IMR-90 (cell line): ENCODE results near the gene ATP1A3. TPM values are rescaled to one million over a fixed set of nuclear protein-coding genes. Genes with fewer than 3 reads are reported as not detected.

Source experiments
- ATAC-seq: fragments of 200-7000 bp; cut with Tn5 transposase; 2 replicates; pipeline ENCODE4 v1.9.1; 2020; ENCODE audit warnings: low read depth, mild to moderate bottlenecking, moderate library complexity
- BruUV-seq: library from RNA; stranded (reverse); fragments of 400-500 nt; replicated peaks from 2 replicates; lab custom pipeline; 2021; lab: Mats Ljungman, UMichigan
- CTCF ChIA-PET: fragments of 300-600 bp; formaldehyde crosslinking; extraction: SDS; loops from one replicate; lab custom pipeline; 2021; ENCODE audit warnings: antibody characterized with exemption; lab: Yijun Ruan, JAX
- POLR2A ChIA-PET: fragments of 300-600 bp; sonication (Branson Sonifier 250); formaldehyde crosslinking; loops from one replicate; lab custom pipeline; 2022; ENCODE audit warnings: antibody characterized with exemption; ENCODE audit not compliant: unreplicated experiment; lab: Charles Lee
- DNase-seq: peaks from one replicate; pipeline ENCODE4 v3.0.0; 2013
- H2AFZ ChIP-seq: replicated peaks from 2 replicates; pipeline ENCODE3; 2013; ENCODE audit warnings: low read length, mild to moderate bottlenecking; ENCODE audit not compliant: poor library complexity
- H2AK5ac ChIP-seq: 2 replicates; pipeline ENCODE4 v1.6.1; 2013; ENCODE audit warnings: low read depth, low read length, inconsistent platforms
- H2AK9ac ChIP-seq: replicated peaks from 2 replicates; pipeline ENCODE3; 2013; ENCODE audit warnings: mild to moderate bottlenecking, low read depth, low read length, moderate library complexity; ENCODE audit not compliant: poor library complexity
- H2BK120ac ChIP-seq: 2 replicates; pipeline ENCODE4 v1.6.1; 2013; ENCODE audit warnings: low read depth, low read length, inconsistent platforms
- H2BK15ac ChIP-seq: 3 replicates; pipeline ENCODE4 v1.6.1; 2013; ENCODE audit warnings: low read depth, low read length, inconsistent platforms
- H2BK20ac ChIP-seq: 2 replicates; pipeline ENCODE4 v1.6.1; 2013; ENCODE audit warnings: low read depth, mild to moderate bottlenecking, inconsistent platforms, low read length, moderate library complexity
- H2BK5ac ChIP-seq: 2 replicates; pipeline ENCODE4 v1.6.1; 2013; ENCODE audit warnings: mild to moderate bottlenecking, low read depth, low read length, inconsistent platforms; ENCODE audit not compliant: poor library complexity, severe bottlenecking
- H3K14ac ChIP-seq: replicated peaks from 2 replicates; pipeline ENCODE4 v1.6.1; 2013; ENCODE audit warnings: low read depth, low read length, inconsistent platforms
- H3K18ac ChIP-seq: 2 replicates; pipeline ENCODE4 v1.6.1; 2013; ENCODE audit warnings: low read depth, low read length, control low read depth
- H3K23ac ChIP-seq: 2 replicates; pipeline ENCODE4 v1.6.1; 2013; ENCODE audit warnings: low read depth, low read length, inconsistent platforms
- H3K27ac ChIP-seq: 2 replicates; pipeline ENCODE4 v1.5.1; 2013; ENCODE audit warnings: mild to moderate bottlenecking, control low read depth, low read length; ENCODE audit not compliant: insufficient read depth
- H3K27me3 ChIP-seq: 2 replicates; pipeline ENCODE4 v1.6.1; 2013; ENCODE audit warnings: low read length; ENCODE audit not compliant: control insufficient read depth, insufficient read depth
- H3K36me3 ChIP-seq: 2 replicates; pipeline ENCODE4 v1.6.1; 2013; ENCODE audit warnings: low read length, mixed read lengths; ENCODE audit not compliant: control insufficient read depth, insufficient read depth
- H3K4ac ChIP-seq: 2 replicates; pipeline ENCODE4 v1.6.1; 2013; ENCODE audit warnings: low read depth, low read length, inconsistent platforms
- H3K4me1 ChIP-seq: 2 replicates; pipeline ENCODE4 v1.6.1; 2013; ENCODE audit warnings: low read length, mixed read lengths; ENCODE audit not compliant: control insufficient read depth, insufficient read depth
- H3K4me2 ChIP-seq: 2 replicates; pipeline ENCODE4 v1.6.1; 2013; ENCODE audit warnings: low read depth, mild to moderate bottlenecking, control low read depth, low read length, moderate library complexity
- H3K4me3 ChIP-seq: 2 replicates; pipeline ENCODE4 v1.5.1; 2013; ENCODE audit warnings: low read depth, mild to moderate bottlenecking, control low read depth, low read length, moderate library complexity; ENCODE audit not compliant: insufficient read depth
- H3K56ac ChIP-seq: 2 replicates; pipeline ENCODE4 v1.6.1; 2013; ENCODE audit warnings: low read length, inconsistent platforms; ENCODE audit not compliant: insufficient read depth; ENCODE audit errors: extremely low read depth
- H3K79me1 ChIP-seq, 2 experiments: 2 replicates each; pipeline ENCODE4 v1.6.1; 2013; ENCODE audit warnings: low read length in 2 of 2, inconsistent platforms in 1 of 2, low read depth in 1 of 2
- H3K9ac ChIP-seq: 2 replicates; pipeline ENCODE4 v1.6.1; 2013; ENCODE audit warnings: low read depth, low read length, control low read depth
- H3K9me1 ChIP-seq: 2 replicates; pipeline ENCODE4 v1.6.1; 2013; ENCODE audit warnings: low read length, inconsistent platforms; ENCODE audit not compliant: insufficient read depth
- H3K9me3 ChIP-seq: 2 replicates; pipeline ENCODE4 v1.6.1; 2013; ENCODE audit warnings: low read length; ENCODE audit not compliant: control insufficient read depth, insufficient read depth
- H4K20me1 ChIP-seq: 2 replicates; pipeline ENCODE4 v1.6.1; 2013; ENCODE audit warnings: low read length, inconsistent platforms; ENCODE audit not compliant: insufficient read depth
- H4K5ac ChIP-seq: 2 replicates; pipeline ENCODE4 v1.6.1; 2013; ENCODE audit warnings: mild to moderate bottlenecking, low read depth, low read length, control low read depth
- H4K8ac ChIP-seq, 2 experiments: 2 replicates each; pipeline ENCODE4 v1.6.1; 2013; ENCODE audit warnings: low read depth in 2 of 2, low read length in 2 of 2, control low read depth in 1 of 2, inconsistent platforms in 1 of 2
- H4K91ac ChIP-seq: 2 replicates; pipeline ENCODE4 v1.6.1; 2013; ENCODE audit warnings: low read depth, low read length, inconsistent platforms; ENCODE audit not compliant: insufficient read depth
- BHLHE40 ChIP-seq: fragments of 150-350 bp; IDR thresholded peaks from 2 replicates; pipeline ENCODE4 v1.6.1; 2016; ENCODE audit warnings: mild to moderate bottlenecking, low read depth, low read length
- CEBPB ChIP-seq: IDR thresholded peaks from 2 replicates; pipeline ENCODE4 v1.6.1; 2012; ENCODE audit warnings: low read depth, low read length, improper control_type of control experiment
- CHD1 ChIP-seq: IDR thresholded peaks from 2 replicates; pipeline ENCODE4 v1.6.1; 2012; ENCODE audit warnings: low read depth, low read length, improper control_type of control experiment
- CTCF ChIP-seq: conservative IDR thresholded peaks from 2 replicates; pipeline ENCODE4 v1.5.1; 2012; ENCODE audit warnings: mild to moderate bottlenecking, low read depth, low read length, improper control_type of control experiment
- ELK1 ChIP-seq: fragments of 150-350 bp; IDR thresholded peaks from 2 replicates; pipeline ENCODE4 v1.6.1; 2016; ENCODE audit warnings: low read depth, mild to moderate bottlenecking, low read length, moderate library complexity, borderline replicate concordance
- MAFK ChIP-seq: IDR thresholded peaks from 2 replicates; pipeline ENCODE4 v1.6.1; 2012; ENCODE audit warnings: low read depth, low read length, improper control_type of control experiment
- MAZ ChIP-seq: IDR thresholded peaks from 2 replicates; pipeline ENCODE4 v1.6.1; 2012; ENCODE audit warnings: low read depth, mild to moderate bottlenecking, low read length, improper control_type of control experiment, moderate library complexity, borderline replicate concordance
- MXI1 ChIP-seq: IDR thresholded peaks from 2 replicates; pipeline ENCODE4 v1.6.1; 2012; ENCODE audit warnings: low read depth, mild to moderate bottlenecking, low read length, moderate library complexity, borderline replicate concordance
- POLR2A ChIP-seq: IDR thresholded peaks from 2 replicates; pipeline ENCODE4 v1.6.1; 2012; ENCODE audit warnings: mild to moderate bottlenecking, low read depth, low read length
- RAD21 ChIP-seq: IDR thresholded peaks from 2 replicates; pipeline ENCODE4 v1.6.1; 2012; ENCODE audit warnings: low read length, improper control_type of control experiment
- RCOR1 ChIP-seq: IDR thresholded peaks from 2 replicates; pipeline ENCODE4 v1.6.1; 2012; ENCODE audit warnings: mild to moderate bottlenecking, low read length, improper control_type of control experiment; ENCODE audit not compliant: insufficient replicate concordance
- SMC3 ChIP-seq: fragments of 150-350 bp; IDR thresholded peaks from 2 replicates; pipeline ENCODE4 v1.6.1; 2016; ENCODE audit warnings: low read depth, mild to moderate bottlenecking, antibody characterized with exemption, low read length, moderate library complexity
- WGBS, 2 experiments: methylation state at CpG; one replicate each; pipeline versions ENCODE4 v1.1.5 to v1.1.7; 2013; ENCODE audit warnings: missing lambda C conversion rate in 2 of 2; ENCODE audit not compliant: insufficient read length in 1 of 2; ENCODE audit errors: extremely low coverage in 2 of 2; 5-methylcytosine and 5-hydroxymethylcytosine counted together
- dilution Hi-C: fragments of 300-500 bp; cut with HindIII; formaldehyde crosslinking; loops from one replicate; pipeline ENCODE4 v1.14.3; 2018; ENCODE audit warnings: low sequenced_read_pairs; ENCODE audit not compliant: unreplicated experiment
- in situ Hi-C: fragments of 300-500 bp; cut with MboI; formaldehyde crosslinking; loops from 3 replicates; pipeline ENCODE4 v1.14.3; 2019; ENCODE audit warnings: low sequenced_read_pairs, inconsistent platforms, mixed read lengths
- intact Hi-C: fragments of 100-400 bp; cut with micrococcal nuclease; formaldehyde crosslinking; loops from 2 replicates; pipeline ENCODE4 v1.10.0; 2022
- polyA plus RNA-seq, 3 experiments: library from polyadenylated mRNA; depleted of rRNA; stranded (reverse); fragments of >200 nt; gene quantifications; 2 replicates each; pipeline ENCODE4 v1.2.3, GENCODE V29; 2012; ENCODE audit warnings: low replicate concordance in 1 of 3
- total RNA-seq: library from RNA; depleted of rRNA; stranded (reverse); fragments of >200 nt; gene quantifications from 2 replicates; pipeline ENCODE4 v1.2.3, GENCODE V29; 2012

ATP1A3 gene
- total and polyA plus RNA-seq, 2 of the 4 experiments (the other 2 are of a cell fraction): under 0.01 to 0.12 TPM

GRCh38 chr19:41918653-41919244 lies 75.3 kb downstream of the ATP1A3 start:
- H3K56ac ChIP-seq: no peak overlapping the region
- 94 to 100% methylated on average over 2 to 5 of the region's 5 CpGs for WGBS, 2 experiments
- H4K8ac ChIP-seq: no peak overlapping the region
- H3K23ac ChIP-seq: no peak overlapping the region
- dilution Hi-C loops (no loop called here), intact Hi-C loops (no loop called here), in situ Hi-C loops (no loop called here)
- H3K4me1 ChIP-seq: 0 out of 2 replicates have a peak, but pooled peaks cover 2% of the 10 kb centered on the region
- H4K5ac ChIP-seq: no peak overlapping the region
- no peak overlapping the region for H3K4ac ChIP-seq
- ChIA-PET CTCF (interaction anchor here (0.5 kb wide), 1 partner anchor 43 kb away, joined by 3 read pairs; no protein-coding TSS in a partner anchor), POLR2A (no interaction called here)
- no peak overlapping the region for H2AK5ac ChIP-seq
- H2BK5ac ChIP-seq: peak overlapping the region; percentile 93
- H3K9me3 ChIP-seq: no peaks in the 10 kb centered on the region
- H2BK15ac ChIP-seq: no peak overlapping the region
- H2AFZ ChIP-seq: peak overlapping the region; percentile 58
- H2BK120ac ChIP-seq: no peak overlapping the region
- no peak overlapping the region for H3K9ac ChIP-seq
- no peak for ATAC-seq
- peaks cover 19% of the 10 kb centered on the region for H4K20me1 ChIP-seq
- TF ChIP-seq MAFK (no peak), ELK1 (no peak), RAD21 (no peak), CTCF (no peak), CHD1 (no peak), RCOR1 (no peak), BHLHE40 (no peak), MXI1 (no peak), CEBPB (no peak), SMC3 (no peak), POLR2A (no peak), MAZ (no peak)
- DNase-seq: no peak
- peaks cover 82% of the 10 kb centered on the region for H3K27me3 ChIP-seq
- H2AK9ac ChIP-seq: peak overlapping the region; percentile 26
- no peak overlapping the region for H3K27ac ChIP-seq
- H3K4me2 ChIP-seq: no peak overlapping the region
- BruUV-seq: no TSS peak
- H3K9me1 ChIP-seq: peaks cover 20% of the 10 kb centered on the region
- no peak overlapping the region for H3K14ac ChIP-seq
- no peak overlapping the region for H3K18ac ChIP-seq
- H3K4me3 ChIP-seq: no peak overlapping the region
- H2BK20ac ChIP-seq: no peak overlapping the region
- no peaks in the 10 kb centered on the region for H3K79me1 ChIP-seq
- no peaks in the 10 kb centered on the region for H3K36me3 ChIP-seq
- no peak overlapping the region for H4K91ac ChIP-seq
